GM19239 (cell line): ENCODE data around the gene C2CD2.
"Not testable (repeated sequence)": the region's sequence is repeated elsewhere in the genome, so short reads cannot be mapped to it uniquely, and the experiment has no call there.

Experiments used
- DNase-seq: peaks from one replicate; pipeline ENCODE4 v3.0.0; 2011; ENCODE audit warnings: low spot score; ENCODE audit not compliant: insufficient read length
- FAIRE-seq: peaks from 2 replicates; lab custom pipeline; 2011; peaks lifted over from hg19 to GRCh38; lab: Jason Lieb, UNC

C2CD2 gene

GRCh38 chr21:41959697-41960096, 5.9 kb upstream of the C2CD2 start:
- not testable (repeated sequence) for FAIRE-seq, DNase-seq

- DNase-seq, result no peak
- no peak for FAIRE-seq
These were observed 5.2 kb upstream of the C2CD2 start for GRCh38 chr21:41958886-41959563.

- no peak for DNase-seq
These were observed 4.4 kb upstream of the C2CD2 start for GRCh38 chr21:41957991-41958766.

GRCh38 chr21:41956926-41957729, 3.3 kb upstream of the C2CD2 start:
- DNase-seq (no peak), FAIRE-seq (no peak)

More at GRCh38 chr21:41957991-41958766, 4.4 kb upstream of the C2CD2 start:
- no peak for FAIRE-seq

- DNase-seq (no peak), FAIRE-seq (no peak)
These were observed 1.7 kb upstream of the C2CD2 start for GRCh38 chr21:41955516-41955915.

- FAIRE-seq (no peak), DNase-seq (no peak)
These were observed 1.1 kb upstream of the C2CD2 start for GRCh38 chr21:41954654-41955499.

GRCh38 chr21:41953249-41953830, 478 bp downstream of the C2CD2 start:
- DNase-seq (no peak), FAIRE-seq (no peak)

- DNase-seq, result no peak
- no peak for FAIRE-seq
These were observed 1.1 kb downstream of the C2CD2 start for GRCh38 chr21:41952568-41953248.

GRCh38 chr21:41951876-41952567, 1.8 kb downstream of the C2CD2 start:
- FAIRE-seq (no peak), DNase-seq (no peak)

GRCh38 chr21:41950941-41951351, 2.9 kb downstream of the C2CD2 start:
- DNase-seq (no peak), FAIRE-seq (no peak)

GRCh38 chr21:41949631-41950030, 4.2 kb downstream of the C2CD2 start:
- not testable (repeated sequence) for DNase-seq, FAIRE-seq

GRCh38 chr21:41948901-41949300, 4.9 kb downstream of the C2CD2 start:
- FAIRE-seq (no peak), DNase-seq (no peak)

- FAIRE-seq (no peak), DNase-seq (no peak)
These were observed 5.5 kb downstream of the C2CD2 start for GRCh38 chr21:41948078-41948895.

GRCh38 chr21:41945982-41946381, 7.8 kb downstream of the C2CD2 start:
- no peak for DNase-seq
- FAIRE-seq, result no peak

- no peak for FAIRE-seq
- no peak for DNase-seq
These were observed 10.0 kb downstream of the C2CD2 start for GRCh38 chr21:41943851-41944250.

GRCh38 chr21:41942457-41942856, 11.4 kb downstream of the C2CD2 start:
- FAIRE-seq (no peak), DNase-seq (no peak)

GRCh38 chr21:41941941-41942340, 11.9 kb downstream of the C2CD2 start:
- DNase-seq, result no peak
- no peak for FAIRE-seq

- FAIRE-seq (no peak), DNase-seq (no peak)
These were observed 13.4 kb downstream of the C2CD2 start for GRCh38 chr21:41940431-41940830.
